ENCODE data around the gene RAC2. TPM values are rescaled to one million over a fixed set of nuclear protein-coding genes. Genes with fewer than 3 reads are reported as not detected.
A peak's percentile ranks its signal among the peaks of the same experiment; 100 is the strongest.

Gene RAC2
- total and polyA plus RNA-seq, 12 donors, result 2.8 to 17.9 (median 10.6) TPM

DNA sequence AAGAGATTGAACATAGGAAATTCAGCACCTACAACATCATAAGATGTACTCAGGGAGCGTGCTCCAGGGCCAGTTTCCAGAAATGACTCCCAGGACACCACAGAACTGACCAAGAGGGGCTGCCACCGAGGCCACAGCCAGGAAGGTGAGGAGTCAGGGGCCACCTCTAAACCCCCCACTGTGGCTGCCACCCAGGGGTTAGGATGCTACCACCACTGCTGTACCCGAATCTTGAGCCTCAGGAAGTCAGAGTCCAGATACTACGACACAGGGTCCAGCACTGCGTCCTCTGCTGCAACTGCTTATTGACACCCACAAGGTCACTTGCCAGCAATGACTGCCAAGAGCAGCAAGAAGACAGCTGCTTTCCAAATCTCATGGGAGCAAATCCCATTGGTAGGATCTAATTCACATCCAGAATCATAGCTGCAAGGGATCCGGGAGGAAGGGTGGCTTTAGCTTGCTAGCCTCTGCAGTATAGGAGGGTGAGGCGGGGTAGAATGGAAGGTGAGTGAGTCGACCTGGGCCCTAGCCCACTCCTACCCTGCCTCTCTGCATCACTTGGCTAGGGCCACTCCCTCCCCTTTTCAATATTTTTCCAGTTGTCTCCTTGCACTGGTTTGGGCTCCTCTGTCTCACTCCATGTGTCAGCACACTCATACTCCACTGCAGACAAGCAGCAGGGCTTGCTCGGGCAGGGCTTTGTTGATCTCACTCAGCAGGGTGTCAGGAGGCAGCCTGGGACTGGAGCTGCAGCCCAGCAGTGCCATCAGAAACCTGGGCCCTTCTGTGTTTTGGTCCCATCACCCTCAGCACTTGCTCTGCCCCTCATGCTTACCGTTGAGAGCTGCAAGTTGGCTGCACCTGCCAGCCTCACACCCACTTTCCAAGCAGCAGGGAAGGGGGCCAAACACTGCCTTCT is 20.2 kb upstream of the RAC2 start:
- 74 to 84% (median 79%) methylated on average over 6 to 10 of the region's 10 CpGs for WGBS, 4 donors
- no peak for DNase-seq
- Histone ChIP-seq H3K4me1 (replicated peaks in 1 of 2) (peaks cover 0 to 5% of the 10 kb centered on the region in 2 donors), H3K27me3 (no peaks in the 10 kb centered on the region), H3K27ac (no peak overlapping the region), H3K36me3 (replicated peaks in 1 of 2) (no peaks in the 10 kb centered on the region), H3K4me3 (no peak overlapping the region), H3K9me3 (replicated peaks in 1 of 3) (peaks cover 0 to 6% (median 0%) of the 10 kb centered on the region in 3 donors)
- intact Hi-C loops (cut with DNase I), result loop anchor here in 1 of 2 donors (5.0 kb wide), 1 partner anchor 193 kb away; no protein-coding TSS in a partner anchor
- TF ChIP-seq POLR2A (IDR thresholded peaks at IDR 0.05), result no peak
- TF ChIP-seq, protein P1, sequence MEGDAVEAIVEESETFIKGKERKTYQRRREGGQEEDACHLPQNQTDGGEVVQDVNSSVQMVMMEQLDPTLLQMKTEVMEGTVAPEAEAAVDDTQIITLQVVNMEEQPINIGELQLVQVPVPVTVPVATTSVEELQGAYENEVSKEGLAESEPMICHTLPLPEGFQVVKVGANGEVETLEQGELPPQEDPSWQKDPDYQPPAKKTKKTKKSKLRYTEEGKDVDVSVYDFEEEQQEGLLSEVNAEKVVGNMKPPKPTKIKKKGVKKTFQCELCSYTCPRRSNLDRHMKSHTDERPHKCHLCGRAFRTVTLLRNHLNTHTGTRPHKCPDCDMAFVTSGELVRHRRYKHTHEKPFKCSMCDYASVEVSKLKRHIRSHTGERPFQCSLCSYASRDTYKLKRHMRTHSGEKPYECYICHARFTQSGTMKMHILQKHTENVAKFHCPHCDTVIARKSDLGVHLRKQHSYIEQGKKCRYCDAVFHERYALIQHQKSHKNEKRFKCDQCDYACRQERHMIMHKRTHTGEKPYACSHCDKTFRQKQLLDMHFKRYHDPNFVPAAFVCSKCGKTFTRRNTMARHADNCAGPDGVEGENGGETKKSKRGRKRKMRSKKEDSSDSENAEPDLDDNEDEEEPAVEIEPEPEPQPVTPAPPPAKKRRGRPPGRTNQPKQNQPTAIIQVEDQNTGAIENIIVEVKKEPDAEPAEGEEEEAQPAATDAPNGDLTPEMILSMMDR (IDR thresholded peaks at IDR 0.05), result no peak

DNA sequence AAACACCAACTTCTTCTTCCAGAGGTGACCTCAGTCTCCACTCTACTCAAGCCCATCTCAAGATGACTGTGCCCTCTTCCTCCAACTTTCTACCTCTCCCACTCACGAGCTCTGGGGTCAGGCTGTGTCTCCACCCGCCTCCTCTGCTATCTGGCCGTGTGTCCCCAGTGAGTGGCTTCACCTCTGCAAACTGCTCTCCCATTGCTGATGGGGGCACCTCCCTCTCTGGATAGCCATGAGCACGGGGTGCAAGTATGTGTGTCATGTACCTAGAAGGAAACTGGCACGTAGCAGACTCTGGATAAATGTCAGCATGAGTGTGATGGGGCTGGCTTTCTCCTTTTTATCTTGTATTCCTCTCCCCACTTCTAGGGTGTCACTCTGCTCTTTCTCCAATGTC is 18.3 kb upstream of the RAC2 start:
- no peak overlapping the region for H3K27ac ChIP-seq
- H3K27me3 ChIP-seq, result peaks cover 6% of the 10 kb centered on the region
- intact Hi-C loops (cut with DNase I), result loop anchor here in 1 of 2 donors (5.0 kb wide), 1 partner anchor 195 kb away; no protein-coding TSS in a partner anchor
- H3K36me3 ChIP-seq (replicated peaks in 1 of 2), result no peaks in the 10 kb centered on the region
- TF ChIP-seq, protein P1 (IDR thresholded peaks at IDR 0.05), result no peak
- no peak for TF ChIP-seq POLR2A (IDR thresholded peaks at IDR 0.05)
- no peak overlapping the region for H3K4me3 ChIP-seq
- peaks cover 0 to 4% of the 10 kb centered on the region in 2 donors for H3K4me1 ChIP-seq (replicated peaks in 1 of 2)
- 69 to 80% (median 70%) methylated on average over 5 of the region's 5 CpGs for whole genome bisulfite sequencing, 4 donors
- DNase-seq, result peak in 1 of 7 donors; percentile 5
- H3K9me3 ChIP-seq (replicated peaks in 1 of 3), result peaks cover 0 to 6% (median 0%) of the 10 kb centered on the region in 3 donors

DNA sequence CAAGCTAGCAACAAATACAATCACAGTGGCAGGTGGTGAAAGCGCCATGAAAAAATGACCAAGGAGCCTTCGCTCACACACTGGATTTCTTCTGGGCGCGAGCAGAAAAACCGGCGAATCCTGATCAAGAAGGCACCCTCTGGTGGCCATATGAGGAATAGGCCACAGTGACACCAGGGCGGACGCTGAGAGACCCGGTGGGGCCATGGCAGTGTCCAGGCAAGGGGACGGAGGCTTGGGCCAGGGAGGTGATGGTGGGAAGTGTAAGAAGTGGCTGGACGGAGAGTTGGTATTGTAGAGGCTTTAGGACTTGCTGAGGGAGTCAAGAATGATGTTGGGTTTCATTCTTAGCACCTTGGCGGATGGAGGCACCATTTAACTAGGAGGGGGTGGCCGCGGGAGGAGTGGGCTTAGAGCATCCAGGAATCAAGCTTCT is 16.9 kb upstream of the RAC2 start:
- no peak overlapping the region for H3K27ac ChIP-seq
- DNase-seq, result peak; percentile 58 to 79 (median 68)
- WGBS, 4 donors, result 21 to 25% (median 21%) methylated on average over 14 of the region's 14 CpGs
- no peak for TF ChIP-seq POLR2A (IDR thresholded peaks at IDR 0.05)
- TF ChIP-seq, protein P1 (IDR thresholded peaks at IDR 0.05), result peak; percentile 75 to 91 (median 81)
- peaks cover 6% of the 10 kb centered on the region for H3K27me3 ChIP-seq
- peaks cover 0 to 6% (median 0%) of the 10 kb centered on the region in 3 donors for H3K9me3 ChIP-seq (replicated peaks in 1 of 3)
- H3K4me1 ChIP-seq (replicated peaks in 1 of 2), result no peaks in the 10 kb centered on the region
- H3K4me3 ChIP-seq, result no peak overlapping the region
- H3K36me3 ChIP-seq (replicated peaks in 1 of 2), result no peaks in the 10 kb centered on the region
- intact Hi-C loops (cut with DNase I), result loop anchor here in 1 of 2 donors (5.0 kb wide), 1 partner anchor 196 kb away; no protein-coding TSS in a partner anchor

DNA sequence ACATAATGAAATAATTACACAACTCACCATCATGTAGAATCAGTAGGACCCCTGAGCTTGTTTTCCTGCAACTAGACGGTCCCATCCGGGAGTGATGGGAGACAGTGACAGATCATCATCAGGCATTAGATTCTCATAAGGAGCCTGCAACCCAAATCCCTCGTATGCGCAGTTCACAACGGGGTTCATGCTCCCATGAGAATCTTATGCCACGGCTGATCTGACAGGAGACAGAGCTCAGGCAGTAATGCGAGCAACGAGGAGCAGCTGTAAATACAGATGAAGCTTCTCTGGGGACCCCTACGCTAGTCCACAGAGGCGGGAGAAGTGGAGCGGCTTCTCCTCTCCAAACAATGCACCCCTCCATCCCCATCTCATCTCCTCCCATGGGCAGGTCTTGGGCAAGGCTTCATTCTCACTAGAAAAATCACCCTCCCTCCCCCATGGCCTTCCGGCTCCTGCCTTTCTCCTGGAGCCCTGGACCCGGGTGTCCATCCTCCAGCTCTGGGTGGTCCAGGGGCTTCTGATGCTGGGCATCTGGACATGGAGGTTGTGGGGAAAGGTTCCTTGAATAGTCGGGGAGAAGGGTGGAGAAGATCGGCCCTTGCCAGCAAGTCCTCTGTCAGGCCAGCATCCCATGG is 16.2 kb upstream of the RAC2 start:
- DNase-seq, result peak in 1 of 7 donors; percentile 2
- intact Hi-C loops (cut with DNase I), result loop anchor here in 1 of 2 donors (5.0 kb wide), 1 partner anchor 197 kb away; no protein-coding TSS in a partner anchor
- no peak for TF ChIP-seq POLR2A (IDR thresholded peaks at IDR 0.05)
- TF ChIP-seq, protein P1 (IDR thresholded peaks at IDR 0.05), result no peak
- Histone ChIP-seq H3K4me1 (replicated peaks in 1 of 2) (no peaks in the 10 kb centered on the region), H3K4me3 (no peak overlapping the region), H3K9me3 (replicated peaks in 1 of 3) (peaks cover 0 to 6% (median 0%) of the 10 kb centered on the region in 3 donors), H3K27ac (no peak overlapping the region), H3K27me3 (peaks cover 6% of the 10 kb centered on the region), H3K36me3 (replicated peaks in 1 of 2) (no peaks in the 10 kb centered on the region)
- 54 to 64% (median 57%) methylated on average over 13 to 15 of the region's 15 CpGs for WGBS, 4 donors

Measured in adrenal gland (tissue), 12 donors.